Breast epithelium (tissue), 3 donors: ENCODE results near the gene CBX1.

Experiments
- POLR2AphosphoS5 ChIP-seq, 3 donors: sonication (generic); formaldehyde crosslinking; IDR thresholded peaks; one replicate each; pipeline ENCODE4 v1.6.1; 2017; ENCODE audit warnings: antibody characterized with exemption in 3 of 3
- TF ChIP-seq, protein P1 (sequence below), 3 donors: fragments of 450-650 bp; IDR thresholded peaks; one replicate each; pipeline ENCODE4 v1.5.1; 2016 to 2017; ENCODE audit warnings: antibody characterized with exemption in 3 of 3, mild to moderate bottlenecking in 3 of 3, moderate library complexity in 3 of 3

DNA sequence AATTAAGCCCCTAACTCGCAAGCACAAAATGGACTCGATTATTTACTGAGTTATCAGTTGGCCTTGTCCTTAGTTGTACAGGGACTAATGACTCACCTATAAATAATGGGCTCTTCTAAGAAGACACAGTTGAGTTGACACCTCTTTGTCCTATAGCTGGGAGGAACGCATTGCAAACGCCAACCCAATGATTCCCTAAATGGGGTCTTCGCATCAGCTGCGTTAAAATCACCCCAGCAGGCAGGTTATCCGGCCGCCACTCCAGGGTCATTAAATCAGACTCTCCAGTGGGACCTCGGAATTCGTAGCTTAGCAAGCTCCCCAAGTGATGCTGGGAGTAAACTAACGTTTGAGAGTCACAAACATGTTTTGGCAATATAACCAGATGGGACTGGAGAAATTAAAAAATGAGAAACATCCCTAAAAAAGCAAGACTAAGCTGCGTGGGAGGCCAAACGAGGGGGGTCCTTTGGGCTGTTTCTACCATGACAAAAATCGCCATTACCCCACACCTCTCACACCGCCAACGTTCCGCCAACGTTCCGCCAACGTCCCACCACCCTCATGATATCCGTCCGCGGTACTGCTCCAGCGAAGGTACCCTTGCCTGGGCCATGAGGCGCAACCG is 54.1 kb downstream of the CBX1 start:
- TF ChIP-seq, protein P1, sequence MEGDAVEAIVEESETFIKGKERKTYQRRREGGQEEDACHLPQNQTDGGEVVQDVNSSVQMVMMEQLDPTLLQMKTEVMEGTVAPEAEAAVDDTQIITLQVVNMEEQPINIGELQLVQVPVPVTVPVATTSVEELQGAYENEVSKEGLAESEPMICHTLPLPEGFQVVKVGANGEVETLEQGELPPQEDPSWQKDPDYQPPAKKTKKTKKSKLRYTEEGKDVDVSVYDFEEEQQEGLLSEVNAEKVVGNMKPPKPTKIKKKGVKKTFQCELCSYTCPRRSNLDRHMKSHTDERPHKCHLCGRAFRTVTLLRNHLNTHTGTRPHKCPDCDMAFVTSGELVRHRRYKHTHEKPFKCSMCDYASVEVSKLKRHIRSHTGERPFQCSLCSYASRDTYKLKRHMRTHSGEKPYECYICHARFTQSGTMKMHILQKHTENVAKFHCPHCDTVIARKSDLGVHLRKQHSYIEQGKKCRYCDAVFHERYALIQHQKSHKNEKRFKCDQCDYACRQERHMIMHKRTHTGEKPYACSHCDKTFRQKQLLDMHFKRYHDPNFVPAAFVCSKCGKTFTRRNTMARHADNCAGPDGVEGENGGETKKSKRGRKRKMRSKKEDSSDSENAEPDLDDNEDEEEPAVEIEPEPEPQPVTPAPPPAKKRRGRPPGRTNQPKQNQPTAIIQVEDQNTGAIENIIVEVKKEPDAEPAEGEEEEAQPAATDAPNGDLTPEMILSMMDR (IDR thresholded peaks at IDR 0.05): no peak
- no peak for TF ChIP-seq POLR2AphosphoS5 (IDR thresholded peaks at IDR 0.05)
